ENCODE measurements around the gene SINHCAF. TPM values are rescaled to one million over a fixed set of nuclear protein-coding genes. Genes with fewer than 3 reads are reported as not detected.

SINHCAF gene
- polyA plus RNA-seq, 1 donor from 2014 or later = 126 TPM

- H3K36me3 Mint-ChIP-seq = no peaks in the 10 kb centered on the region
- peak overlapping the region in 1 of 4 donors; percentile 67 for H3K4me3 Mint-ChIP-seq
- no peaks in the 10 kb centered on the region for H3K9me3 Mint-ChIP-seq
- peaks cover 7 to 12% (median 9%) of the 10 kb centered on the region in 3 donors for H3K4me1 Mint-ChIP-seq
- H3K27me3 Mint-ChIP-seq = no peaks in the 10 kb centered on the region
- H3K27ac Mint-ChIP-seq = peak overlapping the region in 2 of 3 donors; percentile 21 to 50
Observed at GRCh38 chr12:31353750-31354708, 28.1 kb upstream of the SINHCAF start.

GRCh38 chr12:31346267-31346666, 20.3 kb upstream of the SINHCAF start:
- Mint-ChIP-seq H3K36me3 (no peaks in the 10 kb centered on the region), H3K27ac (no peak overlapping the region), H3K9me3 (no peaks in the 10 kb centered on the region), H3K4me1 (peaks cover 0 to 6% (median 5%) of the 10 kb centered on the region in 3 donors), H3K4me3 (no peak overlapping the region), H3K27me3 (no peaks in the 10 kb centered on the region)

- H3K4me3 Mint-ChIP-seq = no peak overlapping the region
- H3K27me3 Mint-ChIP-seq = no peaks in the 10 kb centered on the region
- H3K36me3 Mint-ChIP-seq = no peaks in the 10 kb centered on the region
- peaks cover 0 to 7% (median 5%) of the 10 kb centered on the region in 3 donors for H3K4me1 Mint-ChIP-seq
- no peak overlapping the region for H3K27ac Mint-ChIP-seq
- no peaks in the 10 kb centered on the region for H3K9me3 Mint-ChIP-seq
Observed at GRCh38 chr12:31343139-31343538, 17.2 kb upstream of the SINHCAF start.

- Mint-ChIP-seq H3K4me3 (no peak overlapping the region), H3K9me3 (no peaks in the 10 kb centered on the region), H3K36me3 (peaks cover 4% of the 10 kb centered on the region), H3K27me3 (no peaks in the 10 kb centered on the region), H3K27ac (peak overlapping the region in 1 of 3 donors; percentile 2), H3K4me1 (peaks cover 0 to 10% (median 8%) of the 10 kb centered on the region in 3 donors)
Observed at GRCh38 chr12:31342286-31342685, 16.3 kb upstream of the SINHCAF start.

GRCh38 chr12:31339831-31340622, 14.1 kb upstream of the SINHCAF start:
- Mint-ChIP-seq H3K4me1 (peaks cover 0 to 8% (median 4%) of the 10 kb centered on the region in 3 donors), H3K27ac (no peak overlapping the region), H3K9me3 (no peaks in the 10 kb centered on the region), H3K4me3 (no peak overlapping the region), H3K27me3 (no peaks in the 10 kb centered on the region), H3K36me3 (peaks cover 4% of the 10 kb centered on the region)

GRCh38 chr12:31337952-31338351, 12.0 kb upstream of the SINHCAF start:
- Mint-ChIP-seq H3K27me3 (no peaks in the 10 kb centered on the region), H3K36me3 (peaks cover 4% of the 10 kb centered on the region), H3K4me3 (peak overlapping the region in 1 of 4 donors; percentile 3), H3K4me1 (peaks cover 0 to 9% (median 8%) of the 10 kb centered on the region in 3 donors), H3K9me3 (peaks cover 0 to 3% (median 0%) of the 10 kb centered on the region in 3 donors), H3K27ac (no peak overlapping the region)

- Mint-ChIP-seq H3K36me3 (peaks cover 2% of the 10 kb centered on the region), H3K9me3 (peaks cover 0 to 3% (median 0%) of the 10 kb centered on the region in 3 donors), H3K4me1 (peaks cover 17 to 26% (median 18%) of the 10 kb centered on the region in 3 donors), H3K27me3 (no peaks in the 10 kb centered on the region), H3K4me3 (peak overlapping the region in 3 of 4 donors; percentile 44 to 88 (median 52)), H3K27ac (peak overlapping the region; percentile 22 to 90 (median 75))
Observed at GRCh38 chr12:31331242-31331641, 5.3 kb upstream of the SINHCAF start.

GRCh38 chr12:31326736-31327659, 1.0 kb upstream of the SINHCAF start:
- peaks cover 2% of the 10 kb centered on the region for H3K36me3 Mint-ChIP-seq
- peaks cover 1% of the 10 kb centered on the region for H3K27me3 Mint-ChIP-seq
- no peaks in the 10 kb centered on the region for H3K9me3 Mint-ChIP-seq
- H3K4me1 Mint-ChIP-seq = peaks cover 18 to 30% (median 26%) of the 10 kb centered on the region in 3 donors
- peak overlapping the region; percentile 90 to 99 (median 98) for H3K27ac Mint-ChIP-seq
- peak overlapping the region; percentile 89 to 99 (median 98) for H3K4me3 Mint-ChIP-seq

- peak overlapping the region; percentile 90 to 99 (median 98) for H3K27ac Mint-ChIP-seq
- no peaks in the 10 kb centered on the region for H3K9me3 Mint-ChIP-seq
- H3K27me3 Mint-ChIP-seq = peaks cover 1% of the 10 kb centered on the region
- H3K36me3 Mint-ChIP-seq = no peaks in the 10 kb centered on the region
- H3K4me3 Mint-ChIP-seq = peak overlapping the region; percentile 89 to 99 (median 98)
- H3K4me1 Mint-ChIP-seq = peaks cover 24 to 37% (median 31%) of the 10 kb centered on the region in 3 donors
Observed at GRCh38 chr12:31325524-31325875, 450 bp downstream of the SINHCAF start.

- Mint-ChIP-seq H3K9me3 (no peaks in the 10 kb centered on the region), H3K4me3 (peak overlapping the region; percentile 89 to 99 (median 98)), H3K27ac (peak overlapping the region; percentile 90 to 99 (median 99)), H3K4me1 (peaks cover 27 to 39% (median 37%) of the 10 kb centered on the region in 3 donors), H3K27me3 (peaks cover 1% of the 10 kb centered on the region), H3K36me3 (no peaks in the 10 kb centered on the region)
Observed at GRCh38 chr12:31324845-31325523, 966 bp downstream of the SINHCAF start.

- H3K4me3 Mint-ChIP-seq = peak overlapping the region; percentile 89 to 99 (median 98)
- peak overlapping the region; percentile 90 to 99 (median 99) for H3K27ac Mint-ChIP-seq
- peaks cover 1% of the 10 kb centered on the region for H3K27me3 Mint-ChIP-seq
- no peaks in the 10 kb centered on the region for H3K9me3 Mint-ChIP-seq
- H3K36me3 Mint-ChIP-seq = no peaks in the 10 kb centered on the region
- H3K4me1 Mint-ChIP-seq = peaks cover 34 to 46% (median 44%) of the 10 kb centered on the region in 3 donors
Observed at GRCh38 chr12:31324116-31324844, 1.7 kb downstream of the SINHCAF start.

- Mint-ChIP-seq H3K4me1 (peaks cover 40 to 53% (median 51%) of the 10 kb centered on the region in 3 donors), H3K36me3 (no peaks in the 10 kb centered on the region), H3K27me3 (peaks cover 1% of the 10 kb centered on the region), H3K27ac (peak overlapping the region; percentile 90 to 99 (median 99)), H3K9me3 (no peaks in the 10 kb centered on the region), H3K4me3 (peak overlapping the region; percentile 89 to 99 (median 98))
Observed at GRCh38 chr12:31323391-31324115, 2.4 kb downstream of the SINHCAF start.
